ENCODE results near the gene CTU1.

CTU1 gene

DNA sequence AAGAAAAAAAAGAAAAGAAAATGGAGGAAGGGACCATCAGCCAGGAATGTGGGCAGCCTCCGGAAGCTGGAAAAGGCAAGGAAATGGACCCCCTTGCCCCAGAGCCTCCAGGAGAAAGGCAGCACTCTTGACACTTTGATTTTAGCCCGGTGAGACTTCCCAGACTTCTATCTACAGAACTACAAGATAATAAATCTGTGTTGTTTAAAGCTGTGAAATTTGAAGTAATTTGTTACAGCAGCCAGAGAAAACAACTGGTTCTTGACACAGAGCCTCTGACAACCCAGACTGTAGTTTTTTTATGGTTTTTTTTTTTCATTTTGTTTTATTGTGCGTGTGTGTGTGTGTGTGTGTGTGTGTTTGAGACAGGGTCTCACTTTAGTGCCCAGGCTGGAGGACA lies 7.6 kb downstream of the CTU1 start:
- Histone ChIP-seq H3K79me1 (ENCODE audit: low read length) (no peaks in the 10 kb centered on the region), H3K9ac (ENCODE audit: low read length) (no peak overlapping the region), H3K4me3 (ENCODE audit: low read depth, low read length) (no peak overlapping the region), H3K18ac (ENCODE audit: low read length) (no peak overlapping the region), H3K36me3 (ENCODE audit: control insufficient read depth in 1 of 2, insufficient read depth in 2 of 2, low read length in 2 of 2) (peaks cover 27 to 32% of the 10 kb centered on the region in 2 experiments), H2AFZ (ENCODE audit: insufficient read depth, low read length, poor library complexity) (no peak overlapping the region), H2BK12ac (ENCODE audit: low read length) (no peak overlapping the region), H2BK5ac (ENCODE audit: low read depth, low read length, poor library complexity) (no peak overlapping the region), H3K4me2 (ENCODE audit: low read length) (no peak overlapping the region), H2BK120ac (ENCODE audit: insufficient read depth, low read length, poor library complexity) (no peak overlapping the region), H3K79me2 (ENCODE audit: control insufficient read depth, insufficient read depth, low read length, poor library complexity) (no peaks in the 10 kb centered on the region), H4K8ac (ENCODE audit: low read depth, low read length) (no peak overlapping the region), H3K4me1 (ENCODE audit: control insufficient read depth in 1 of 2, insufficient read depth in 2 of 2, low read length in 2 of 2) (no peaks in the 10 kb centered on the region), H4K91ac (ENCODE audit: low read depth, low read length) (no peak overlapping the region), H3K27me3 (ENCODE audit: insufficient read depth, low read length) (no peaks in the 10 kb centered on the region), H2AK5ac (ENCODE audit: low read length) (no peak overlapping the region), H4K12ac (ENCODE audit: low read depth, low read length) (no peak overlapping the region), H3K4ac (ENCODE audit: low read depth, low read length) (no peak overlapping the region), H3K23ac (ENCODE audit: low read length) (no peak overlapping the region), H3K27ac (ENCODE audit: low read depth, low read length) (no peak overlapping the region), H3K14ac (ENCODE audit: low read length) (no peak overlapping the region), H3K9me3 (ENCODE audit: insufficient read depth, low read depth, low read length) (peaks cover 3% of the 10 kb centered on the region)
- WGBS (ENCODE audit: extremely low coverage, insufficient coverage, insufficient read length) = no CpG with 5 or more reads among the region's 3 CpGs
- DNase-seq = no peak

GRCh38 chr19:51099047-51099382 lies 9.2 kb downstream of the CTU1 start:
- WGBS (ENCODE audit: extremely low coverage, insufficient coverage, insufficient read length) = no CpG with 5 or more reads among the region's 22 CpGs
- Histone ChIP-seq H3K27ac (ENCODE audit: low read depth, low read length) (no peak overlapping the region), H2BK5ac (ENCODE audit: low read depth, low read length, poor library complexity) (no peak overlapping the region)

DNA sequence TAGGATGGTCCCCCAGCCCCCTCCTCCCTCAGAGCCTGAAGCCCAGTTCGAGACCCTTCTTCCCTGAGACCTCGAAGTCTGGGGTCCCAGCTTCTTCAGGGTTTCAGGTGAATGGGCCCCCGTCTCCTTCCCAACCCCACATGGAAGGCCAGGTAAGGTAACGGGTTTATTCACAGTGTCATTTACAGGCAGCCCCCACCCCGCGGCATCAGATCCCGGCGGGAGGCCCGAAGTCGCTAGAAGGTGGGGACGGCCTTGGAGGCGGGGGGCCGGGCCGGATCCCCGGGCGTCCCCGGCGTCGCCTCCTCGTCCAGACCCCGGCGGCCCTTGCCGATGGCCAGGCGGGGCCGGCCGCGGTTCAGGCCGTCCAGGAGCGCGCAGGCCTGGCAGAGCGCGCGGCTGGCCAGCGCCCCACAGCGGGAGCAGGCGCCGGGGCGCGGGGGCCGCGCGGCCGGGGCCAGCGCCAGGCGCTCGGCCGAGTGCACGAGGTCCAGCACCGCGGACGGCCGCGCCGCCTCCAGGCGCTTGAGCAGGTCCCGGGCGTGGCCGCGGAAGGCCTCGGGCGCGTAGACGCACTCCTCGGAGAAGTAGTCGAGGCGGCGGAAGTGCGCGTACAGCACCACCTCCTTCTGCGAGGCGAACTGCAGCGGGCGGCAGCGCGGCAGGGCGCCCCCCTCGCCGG lies 9.7 kb downstream of the CTU1 start:
- Histone ChIP-seq H2AK5ac (ENCODE audit: low read length) (no peak overlapping the region), H3K4me1 (ENCODE audit: control insufficient read depth in 1 of 2, insufficient read depth in 2 of 2, low read length in 2 of 2) (no peaks in the 10 kb centered on the region), H2BK120ac (ENCODE audit: insufficient read depth, low read length, poor library complexity) (no peak overlapping the region), H3K14ac (ENCODE audit: low read length) (no peak overlapping the region), H4K91ac (ENCODE audit: low read depth, low read length) (no peak overlapping the region), H3K9me3 (ENCODE audit: insufficient read depth, low read depth, low read length) (peaks cover 2% of the 10 kb centered on the region), H4K12ac (ENCODE audit: low read depth, low read length) (no peak overlapping the region), H3K79me2 (ENCODE audit: control insufficient read depth, insufficient read depth, low read length, poor library complexity) (no peaks in the 10 kb centered on the region), H2AFZ (ENCODE audit: insufficient read depth, low read length, poor library complexity) (no peak overlapping the region), H3K27ac (ENCODE audit: low read depth, low read length) (no peak overlapping the region), H2BK12ac (ENCODE audit: low read length) (no peak overlapping the region), H3K9ac (ENCODE audit: low read length) (no peak overlapping the region), H3K4ac (ENCODE audit: low read depth, low read length) (no peak overlapping the region), H3K4me2 (ENCODE audit: low read length) (no peak overlapping the region), H3K4me3 (ENCODE audit: low read depth, low read length) (no peak overlapping the region), H4K8ac (ENCODE audit: low read depth, low read length) (no peak overlapping the region), H3K23ac (ENCODE audit: low read length) (no peak overlapping the region), H3K79me1 (ENCODE audit: low read length) (no peaks in the 10 kb centered on the region), H2BK5ac (ENCODE audit: low read depth, low read length, poor library complexity) (no peak overlapping the region), H3K27me3 (ENCODE audit: insufficient read depth, low read length) (no peaks in the 10 kb centered on the region), H3K18ac (ENCODE audit: low read length) (no peak overlapping the region), H3K36me3 (ENCODE audit: control insufficient read depth in 1 of 2, insufficient read depth in 2 of 2, low read length in 2 of 2) (peaks cover 20 to 21% of the 10 kb centered on the region in 2 experiments)
- no peak for DNase-seq
- WGBS (ENCODE audit: extremely low coverage, insufficient coverage, insufficient read length) = no CpG with 5 or more reads among the region's 78 CpGs

More at GRCh38 chr19:51099047-51099382, 9.2 kb downstream of the CTU1 start:
- Histone ChIP-seq H4K91ac (ENCODE audit: low read depth, low read length) (no peak overlapping the region), H3K9ac (ENCODE audit: low read length) (no peak overlapping the region), H4K12ac (ENCODE audit: low read depth, low read length) (no peak overlapping the region), H3K18ac (ENCODE audit: low read length) (no peak overlapping the region), H4K8ac (ENCODE audit: low read depth, low read length) (no peak overlapping the region), H3K4me3 (ENCODE audit: low read depth, low read length) (no peak overlapping the region), H2BK120ac (ENCODE audit: insufficient read depth, low read length, poor library complexity) (no peak overlapping the region), H2AK5ac (ENCODE audit: low read length) (no peak overlapping the region), H3K9me3 (ENCODE audit: insufficient read depth, low read depth, low read length) (peaks cover 3% of the 10 kb centered on the region), H3K4me1 (ENCODE audit: control insufficient read depth in 1 of 2, insufficient read depth in 2 of 2, low read length in 2 of 2) (no peaks in the 10 kb centered on the region), H2BK12ac (ENCODE audit: low read length) (no peak overlapping the region), H3K4me2 (ENCODE audit: low read length) (no peak overlapping the region), H3K14ac (ENCODE audit: low read length) (no peak overlapping the region), H3K36me3 (ENCODE audit: control insufficient read depth in 1 of 2, insufficient read depth in 2 of 2, low read length in 2 of 2) (peaks cover 24% of the 10 kb centered on the region in 2 experiments), H3K27me3 (ENCODE audit: insufficient read depth, low read length) (no peaks in the 10 kb centered on the region), H2AFZ (ENCODE audit: insufficient read depth, low read length, poor library complexity) (no peak overlapping the region), H3K4ac (ENCODE audit: low read depth, low read length) (no peak overlapping the region), H3K79me2 (ENCODE audit: control insufficient read depth, insufficient read depth, low read length, poor library complexity) (no peaks in the 10 kb centered on the region), H3K23ac (ENCODE audit: low read length) (no peak overlapping the region), H3K79me1 (ENCODE audit: low read length) (no peaks in the 10 kb centered on the region)
- no peak for DNase-seq

GRCh38 chr19:51097796-51098195 lies 10.4 kb downstream of the CTU1 start:
- no peak overlapping the region for H3K23ac ChIP-seq (ENCODE audit: low read length)
- no peak overlapping the region for H2BK12ac ChIP-seq (ENCODE audit: low read length)
- H3K14ac ChIP-seq (ENCODE audit: low read length) = no peak overlapping the region

More at GRCh38 chr19:51097796-51098195, 10.4 kb downstream of the CTU1 start:
- H2AFZ ChIP-seq (ENCODE audit: insufficient read depth, low read length, poor library complexity) = no peak overlapping the region
- no peak for DNase-seq
- no peak overlapping the region for H3K4me3 ChIP-seq (ENCODE audit: low read depth, low read length)
- no peak overlapping the region for H3K4me2 ChIP-seq (ENCODE audit: low read length)
- no peaks in the 10 kb centered on the region for H3K4me1 ChIP-seq (ENCODE audit: control insufficient read depth in 1 of 2, insufficient read depth in 2 of 2, low read length in 2 of 2)
- no peak overlapping the region for H3K4ac ChIP-seq (ENCODE audit: low read depth, low read length)
- no peak overlapping the region for H4K12ac ChIP-seq (ENCODE audit: low read depth, low read length)
- H3K27me3 ChIP-seq (ENCODE audit: insufficient read depth, low read length) = no peaks in the 10 kb centered on the region
- H3K9me3 ChIP-seq (ENCODE audit: insufficient read depth, low read depth, low read length) = peaks cover 2% of the 10 kb centered on the region
- no peak overlapping the region for H3K9ac ChIP-seq (ENCODE audit: low read length)
- no peaks in the 10 kb centered on the region for H3K79me2 ChIP-seq (ENCODE audit: control insufficient read depth, insufficient read depth, low read length, poor library complexity)
- no peak overlapping the region for H2BK120ac ChIP-seq (ENCODE audit: insufficient read depth, low read length, poor library complexity)
- no peak overlapping the region for H4K8ac ChIP-seq (ENCODE audit: low read depth, low read length)
- no peak overlapping the region for H4K91ac ChIP-seq (ENCODE audit: low read depth, low read length)
- WGBS (ENCODE audit: extremely low coverage, insufficient coverage, insufficient read length) = no CpG with 5 or more reads among the region's 20 CpGs
- no peak overlapping the region for H2BK5ac ChIP-seq (ENCODE audit: low read depth, low read length, poor library complexity)
- no peaks in the 10 kb centered on the region for H3K79me1 ChIP-seq (ENCODE audit: low read length)
- H3K36me3 ChIP-seq (ENCODE audit: control insufficient read depth in 1 of 2, insufficient read depth in 2 of 2, low read length in 2 of 2) = peaks cover 20 to 21% of the 10 kb centered on the region in 2 experiments
- no peak overlapping the region for H3K27ac ChIP-seq (ENCODE audit: low read depth, low read length)
- no peak overlapping the region for H3K18ac ChIP-seq (ENCODE audit: low read length)
- H2AK5ac ChIP-seq (ENCODE audit: low read length) = no peak overlapping the region
